Endothelial cell of umbilical vein (primary cell): ENCODE results near the gene ZAR1.

Experiments used
- CTCF ChIP-seq, 2 donors: IDR thresholded peaks; 1 replicate in 1 of 2; 2 replicates in 1 of 2; pipeline ENCODE4 v1.5.1; 2011; ENCODE audit warnings: low read length in 2 of 2, mild to moderate bottlenecking in 2 of 2, moderate library complexity in 2 of 2, control low read depth in 1 of 2, inconsistent platforms in 1 of 2, low read depth in 1 of 2; ENCODE audit not compliant: insufficient read depth in 1 of 2; ENCODE audit errors: extremely low read depth in 1 of 2
- EZH2 ChIP-seq: IDR thresholded peaks from 2 replicates; pipeline ENCODE4 v1.6.1; 2012; ENCODE audit warnings: borderline replicate concordance, low read depth, mild to moderate bottlenecking, moderate library complexity, low read length, inconsistent platforms; ENCODE audit not compliant: severe bottlenecking
- JUN ChIP-seq: IDR thresholded peaks from 2 replicates; pipeline ENCODE4 v1.6.1; 2011; ENCODE audit warnings: borderline replicate concordance, low read depth; ENCODE audit not compliant: insufficient read length, insufficient read depth
- MAX ChIP-seq: IDR thresholded peaks from 2 replicates; pipeline ENCODE4 v1.6.1; 2011; ENCODE audit not compliant: insufficient read depth, insufficient read length
- POLR2A ChIP-seq: IDR thresholded peaks from 2 replicates; pipeline ENCODE4 v1.6.1; 2012; ENCODE audit warnings: low read depth, mild to moderate bottlenecking, control low read depth, low read length
- POLR2AphosphoS5 ChIP-seq: IDR thresholded peaks from 2 replicates; pipeline ENCODE4 v1.6.1; 2012; ENCODE audit warnings: low read depth, mild to moderate bottlenecking, control low read depth, low read length, moderate library complexity; ENCODE audit not compliant: insufficient read depth

- no peak for TF ChIP-seq POLR2AphosphoS5
- TF ChIP-seq CTCF (IDR thresholded peaks at IDR 0.05; ENCODE audit: extremely low read depth in 1 of 2, insufficient read depth in 1 of 2, low read depth in 1 of 2, low read length in 2 of 2), result no peak
- TF ChIP-seq JUN, result no peak
- no peak for TF ChIP-seq EZH2
- TF ChIP-seq POLR2A, result no peak
- TF ChIP-seq MAX, result no peak
Observed at GRCh38 chr4:48478273-48478672, 11.8 kb upstream of the ZAR1 start.
